Measurements from ENCODE around the gene DGKQ. TPM values are rescaled to one million over a fixed set of nuclear protein-coding genes. Genes with fewer than 3 reads are reported as not detected.
"Not testable (repeated sequence)": the region's sequence is repeated elsewhere in the genome, so short reads cannot be mapped to it uniquely, and the experiment has no call there.

Gene DGKQ
- total RNA-seq, 4 donors from 2014 or later, result 1.2 to 12.7 (median 10.1) TPM

- no peak overlapping the region for H3K27ac ChIP-seq
- intact Hi-C loops (cut with DNase I; ENCODE audit: low total_unique reads), result no loop called here
- no peaks in the 10 kb centered on the region for H3K9me3 ChIP-seq
- H3K4me3 ChIP-seq, result no peak overlapping the region
- no peaks in the 10 kb centered on the region for H3K27me3 ChIP-seq
- no peak for TF ChIP-seq POLR2A (IDR thresholded peaks at IDR 0.05)
- no peak for TF ChIP-seq CTCF (IDR thresholded peaks at IDR 0.05)
- H3K4me1 ChIP-seq, result peaks cover 15 to 24% of the 10 kb centered on the region in 2 donors
- H3K36me3 ChIP-seq, result no peaks in the 10 kb centered on the region
- no peak for DNase-seq
These were observed 44.1 kb downstream of the DGKQ start for GRCh38 chr4:929096-929765.

- H3K27ac ChIP-seq; intact Hi-C loops (cut with DNase I; ENCODE audit: low total_unique reads); H3K36me3 ChIP-seq; DNase-seq; H3K9me3 ChIP-seq; H3K4me3 ChIP-seq; H3K27me3 ChIP-seq: not testable (repeated sequence)
- H3K4me1 ChIP-seq, result peaks cover 8 to 24% of the 10 kb centered on the region in 2 donors
These were observed 45.8 kb downstream of the DGKQ start for GRCh38 chr4:927566-927965.

- H3K4me3 ChIP-seq, result no peak overlapping the region
- peaks cover 7 to 24% of the 10 kb centered on the region in 2 donors for H3K4me1 ChIP-seq
- no peaks in the 10 kb centered on the region for H3K36me3 ChIP-seq
- intact Hi-C loops (cut with DNase I; ENCODE audit: low total_unique reads), result no loop called here
- TF ChIP-seq POLR2A (IDR thresholded peaks at IDR 0.05), result no peak
- peak in 1 of 4 experiments; percentile 13 for TF ChIP-seq CTCF (IDR thresholded peaks at IDR 0.05)
- DNase-seq, result no peak
- H3K9me3 ChIP-seq, result no peaks in the 10 kb centered on the region
- no peak overlapping the region for H3K27ac ChIP-seq
- no peaks in the 10 kb centered on the region for H3K27me3 ChIP-seq
These were observed 46.8 kb downstream of the DGKQ start for GRCh38 chr4:926538-926937.

- Histone ChIP-seq H3K4me3 (no peak overlapping the region), H3K36me3 (no peaks in the 10 kb centered on the region), H3K27me3 (no peaks in the 10 kb centered on the region), H3K9me3 (no peaks in the 10 kb centered on the region), H3K4me1 (peaks cover 5 to 21% of the 10 kb centered on the region in 2 donors), H3K27ac (peak overlapping the region in 1 of 2 donors; percentile 26)
- DNase-seq, result no peak
- intact Hi-C loops (cut with DNase I; ENCODE audit: low total_unique reads), result no loop called here
- TF ChIP-seq POLR2A (IDR thresholded peaks at IDR 0.05), result no peak
- TF ChIP-seq CTCF (IDR thresholded peaks at IDR 0.05), result no peak
These were observed 47.4 kb downstream of the DGKQ start for GRCh38 chr4:925771-926500.

GRCh38 chr4:925171-925570 is 48.2 kb downstream of the DGKQ start:
- peaks cover 0 to 14% of the 10 kb centered on the region in 2 donors for H3K4me1 ChIP-seq
- DNase-seq, result no peak
- intact Hi-C loops (cut with DNase I; ENCODE audit: low total_unique reads), result no loop called here
- H3K27me3 ChIP-seq, result no peaks in the 10 kb centered on the region
- H3K36me3 ChIP-seq, result no peaks in the 10 kb centered on the region
- no peak for TF ChIP-seq CTCF (IDR thresholded peaks at IDR 0.05)
- TF ChIP-seq POLR2A (IDR thresholded peaks at IDR 0.05), result no peak
- no peak overlapping the region for H3K4me3 ChIP-seq
- no peaks in the 10 kb centered on the region for H3K9me3 ChIP-seq
- H3K27ac ChIP-seq, result peak overlapping the region; percentile 26 to 33
